ENCODE results near the gene GPC3. TPM values are rescaled to one million over a fixed set of nuclear protein-coding genes. Genes with fewer than 3 reads are reported as not detected.

GPC3 gene
- total RNA-seq, 1 experiment from 2014 or later, result 0.98 TPM

GRCh38 chrX:133535066-133535465 lies 450.3 kb downstream of the GPC3 start:
- no peaks in the 10 kb centered on the region for H3K79me2 ChIP-seq (ENCODE audit: insufficient read depth, low read length)
- intact Hi-C loops (cut with micrococcal nuclease), result no loop called here
- no peaks in the 10 kb centered on the region for H3K9me3 ChIP-seq (ENCODE audit: control insufficient read depth in 1 of 2, insufficient read depth in 1 of 2, low read depth in 1 of 2, low read length in 2 of 2)
- H3K36me3 ChIP-seq (ENCODE audit: control insufficient read depth in 1 of 2, insufficient read depth in 2 of 2, low read length in 2 of 2), result no peaks in the 10 kb centered on the region
- no peaks in the 10 kb centered on the region for H3K9me2 ChIP-seq (ENCODE audit: insufficient read depth)
- no peak for DNase-seq (ENCODE audit: low read depth, low spot score)
- H2AFZ ChIP-seq (ENCODE audit: low read depth, low read length, poor library complexity, severe bottlenecking), result no peak overlapping the region
- H3K4me1 ChIP-seq (ENCODE audit: control insufficient read depth in 1 of 2, insufficient read depth in 2 of 2, low read length in 2 of 2), result no peaks in the 10 kb centered on the region
- no peaks in the 10 kb centered on the region for H4K20me1 ChIP-seq (ENCODE audit: insufficient read depth)
- RAD21 ChIA-PET (ENCODE audit: low non-redundant PET in 1 of 2, low total read pairs in 2 of 2, uncharacterized antibody in 2 of 2, unreplicated experiment in 2 of 2), result no interaction called here
- TF ChIP-seq EGR1 (IDR thresholded peaks at IDR 0.05; ENCODE audit: low read depth), result no peak
- TF ChIP-seq REST (IDR thresholded peaks at IDR 0.05; ENCODE audit: low read depth), result no peak
- TF ChIP-seq ATF3 (IDR thresholded peaks at IDR 0.05), result no peak
- no peak for TF ChIP-seq JUND (IDR thresholded peaks at IDR 0.05)
- no peak for TF ChIP-seq CEBPB (IDR thresholded peaks at IDR 0.05; ENCODE audit: low read depth)
- TF ChIP-seq CTCF (IDR thresholded peaks at IDR 0.05 in 2 of 3, conservative IDR thresholded peaks at IDR 0.05 in 1 of 3; ENCODE audit: borderline replicate concordance in 1 of 3, insufficient read depth in 1 of 3, low read depth in 2 of 3, low read length in 2 of 3), result no peak
- POLR2A ChIA-PET, result no interaction called here
- BruUV-seq (replicated peaks), result no TSS peak
- no peaks in the 10 kb centered on the region for H3K27me3 ChIP-seq (ENCODE audit: insufficient read depth, low read length)
- no peak overlapping the region for H3K4me3 ChIP-seq (replicated peaks in 1 of 2; ENCODE audit: low read depth in 1 of 2, low read length in 2 of 2)
- no peak overlapping the region for H3K9ac ChIP-seq (ENCODE audit: low read length)
- ATAC-seq, result no peak
- CTCF ChIA-PET, result no interaction called here
- no peak overlapping the region for H3K4me2 ChIP-seq (ENCODE audit: low read length)
- no peak overlapping the region for H3K27ac ChIP-seq (ENCODE audit: low read depth, low read length)
